IMR-90 (cell line): Measurements from ENCODE around the gene RNF166. TPM values are rescaled to one million over a fixed set of nuclear protein-coding genes. Genes with fewer than 3 reads are reported as not detected.

Experiments
- ATAC-seq: fragments of 200-7000 bp; cut with Tn5 transposase; 2 replicates; pipeline ENCODE4 v1.9.1; 2020; ENCODE audit warnings: low read depth, mild to moderate bottlenecking, moderate library complexity
- BruUV-seq: library from RNA; stranded (reverse); fragments of 400-500 nt; replicated peaks from 2 replicates; lab custom pipeline; 2021; lab: Mats Ljungman, UMichigan
- CTCF ChIA-PET: fragments of 300-600 bp; formaldehyde crosslinking; extraction: SDS; loops from one replicate; lab custom pipeline; 2021; ENCODE audit warnings: antibody characterized with exemption; lab: Yijun Ruan, JAX
- POLR2A ChIA-PET: fragments of 300-600 bp; sonication (Branson Sonifier 250); formaldehyde crosslinking; loops from one replicate; lab custom pipeline; 2022; ENCODE audit warnings: antibody characterized with exemption; ENCODE audit not compliant: unreplicated experiment; lab: Charles Lee
- DNase-seq: peaks from one replicate; pipeline ENCODE4 v3.0.0; 2013
- H2AFZ ChIP-seq: replicated peaks from 2 replicates; pipeline ENCODE3; 2013; ENCODE audit warnings: low read length, mild to moderate bottlenecking; ENCODE audit not compliant: poor library complexity
- H2AK5ac ChIP-seq: 2 replicates; pipeline ENCODE4 v1.6.1; 2013; ENCODE audit warnings: low read depth, low read length, inconsistent platforms
- H2AK9ac ChIP-seq: replicated peaks from 2 replicates; pipeline ENCODE3; 2013; ENCODE audit warnings: mild to moderate bottlenecking, low read depth, low read length, moderate library complexity; ENCODE audit not compliant: poor library complexity
- H2BK120ac ChIP-seq: 2 replicates; pipeline ENCODE4 v1.6.1; 2013; ENCODE audit warnings: low read depth, low read length, inconsistent platforms
- H2BK15ac ChIP-seq: 3 replicates; pipeline ENCODE4 v1.6.1; 2013; ENCODE audit warnings: low read depth, low read length, inconsistent platforms
- H2BK20ac ChIP-seq: 2 replicates; pipeline ENCODE4 v1.6.1; 2013; ENCODE audit warnings: low read depth, mild to moderate bottlenecking, inconsistent platforms, low read length, moderate library complexity
- H2BK5ac ChIP-seq: 2 replicates; pipeline ENCODE4 v1.6.1; 2013; ENCODE audit warnings: mild to moderate bottlenecking, low read depth, low read length, inconsistent platforms; ENCODE audit not compliant: poor library complexity, severe bottlenecking
- H3K14ac ChIP-seq: replicated peaks from 2 replicates; pipeline ENCODE4 v1.6.1; 2013; ENCODE audit warnings: low read depth, low read length, inconsistent platforms
- H3K18ac ChIP-seq: 2 replicates; pipeline ENCODE4 v1.6.1; 2013; ENCODE audit warnings: low read depth, low read length, control low read depth
- H3K23ac ChIP-seq: 2 replicates; pipeline ENCODE4 v1.6.1; 2013; ENCODE audit warnings: low read depth, low read length, inconsistent platforms
- H3K27ac ChIP-seq: 2 replicates; pipeline ENCODE4 v1.5.1; 2013; ENCODE audit warnings: mild to moderate bottlenecking, control low read depth, low read length; ENCODE audit not compliant: insufficient read depth
- H3K27me3 ChIP-seq: 2 replicates; pipeline ENCODE4 v1.6.1; 2013; ENCODE audit warnings: low read length; ENCODE audit not compliant: control insufficient read depth, insufficient read depth
- H3K36me3 ChIP-seq: 2 replicates; pipeline ENCODE4 v1.6.1; 2013; ENCODE audit warnings: low read length, mixed read lengths; ENCODE audit not compliant: control insufficient read depth, insufficient read depth
- H3K4ac ChIP-seq: 2 replicates; pipeline ENCODE4 v1.6.1; 2013; ENCODE audit warnings: low read depth, low read length, inconsistent platforms
- H3K4me1 ChIP-seq: 2 replicates; pipeline ENCODE4 v1.6.1; 2013; ENCODE audit warnings: low read length, mixed read lengths; ENCODE audit not compliant: control insufficient read depth, insufficient read depth
- H3K4me2 ChIP-seq: 2 replicates; pipeline ENCODE4 v1.6.1; 2013; ENCODE audit warnings: low read depth, mild to moderate bottlenecking, control low read depth, low read length, moderate library complexity
- H3K4me3 ChIP-seq: 2 replicates; pipeline ENCODE4 v1.5.1; 2013; ENCODE audit warnings: low read depth, mild to moderate bottlenecking, control low read depth, low read length, moderate library complexity; ENCODE audit not compliant: insufficient read depth
- H3K56ac ChIP-seq: 2 replicates; pipeline ENCODE4 v1.6.1; 2013; ENCODE audit warnings: low read length, inconsistent platforms; ENCODE audit not compliant: insufficient read depth; ENCODE audit errors: extremely low read depth
- H3K79me1 ChIP-seq, 2 experiments: 2 replicates each; pipeline ENCODE4 v1.6.1; 2013; ENCODE audit warnings: low read length in 2 of 2, inconsistent platforms in 1 of 2, low read depth in 1 of 2
- H3K9ac ChIP-seq: 2 replicates; pipeline ENCODE4 v1.6.1; 2013; ENCODE audit warnings: low read depth, low read length, control low read depth
- H3K9me1 ChIP-seq: 2 replicates; pipeline ENCODE4 v1.6.1; 2013; ENCODE audit warnings: low read length, inconsistent platforms; ENCODE audit not compliant: insufficient read depth
- H3K9me3 ChIP-seq: 2 replicates; pipeline ENCODE4 v1.6.1; 2013; ENCODE audit warnings: low read length; ENCODE audit not compliant: control insufficient read depth, insufficient read depth
- H4K20me1 ChIP-seq: 2 replicates; pipeline ENCODE4 v1.6.1; 2013; ENCODE audit warnings: low read length, inconsistent platforms; ENCODE audit not compliant: insufficient read depth
- H4K5ac ChIP-seq: 2 replicates; pipeline ENCODE4 v1.6.1; 2013; ENCODE audit warnings: mild to moderate bottlenecking, low read depth, low read length, control low read depth
- H4K8ac ChIP-seq, 2 experiments: 2 replicates each; pipeline ENCODE4 v1.6.1; 2013; ENCODE audit warnings: low read depth in 2 of 2, low read length in 2 of 2, control low read depth in 1 of 2, inconsistent platforms in 1 of 2
- H4K91ac ChIP-seq: 2 replicates; pipeline ENCODE4 v1.6.1; 2013; ENCODE audit warnings: low read depth, low read length, inconsistent platforms; ENCODE audit not compliant: insufficient read depth
- BHLHE40 ChIP-seq: fragments of 150-350 bp; IDR thresholded peaks from 2 replicates; pipeline ENCODE4 v1.6.1; 2016; ENCODE audit warnings: mild to moderate bottlenecking, low read depth, low read length
- CEBPB ChIP-seq: IDR thresholded peaks from 2 replicates; pipeline ENCODE4 v1.6.1; 2012; ENCODE audit warnings: low read depth, low read length, improper control_type of control experiment
- CTCF ChIP-seq: conservative IDR thresholded peaks from 2 replicates; pipeline ENCODE4 v1.5.1; 2012; ENCODE audit warnings: mild to moderate bottlenecking, low read depth, low read length, improper control_type of control experiment
- ELK1 ChIP-seq: fragments of 150-350 bp; IDR thresholded peaks from 2 replicates; pipeline ENCODE4 v1.6.1; 2016; ENCODE audit warnings: low read depth, mild to moderate bottlenecking, low read length, moderate library complexity, borderline replicate concordance
- MAZ ChIP-seq: IDR thresholded peaks from 2 replicates; pipeline ENCODE4 v1.6.1; 2012; ENCODE audit warnings: low read depth, mild to moderate bottlenecking, low read length, improper control_type of control experiment, moderate library complexity, borderline replicate concordance
- MXI1 ChIP-seq: IDR thresholded peaks from 2 replicates; pipeline ENCODE4 v1.6.1; 2012; ENCODE audit warnings: low read depth, mild to moderate bottlenecking, low read length, moderate library complexity, borderline replicate concordance
- NFE2L2 ChIP-seq: fragments of 150-350 bp; IDR thresholded peaks from 2 replicates; pipeline ENCODE4 v1.6.1; 2016; ENCODE audit warnings: low read depth, mild to moderate bottlenecking, low read length
- RAD21 ChIP-seq: IDR thresholded peaks from 2 replicates; pipeline ENCODE4 v1.6.1; 2012; ENCODE audit warnings: low read length, improper control_type of control experiment
- RFX5 ChIP-seq: IDR thresholded peaks from 2 replicates; pipeline ENCODE4 v1.8.0; 2012; ENCODE audit warnings: low read depth, mild to moderate bottlenecking, low read length, moderate library complexity
- SMC3 ChIP-seq: fragments of 150-350 bp; IDR thresholded peaks from 2 replicates; pipeline ENCODE4 v1.6.1; 2016; ENCODE audit warnings: low read depth, mild to moderate bottlenecking, antibody characterized with exemption, low read length, moderate library complexity
- USF2 ChIP-seq: fragments of 150-350 bp; IDR thresholded peaks from 2 replicates; pipeline ENCODE4 v1.6.1; 2017; ENCODE audit warnings: mild to moderate bottlenecking, antibody characterized with exemption, low read length, low read depth
- WGBS, 2 experiments: methylation state at CpG; one replicate each; pipeline versions ENCODE4 v1.1.5 to v1.1.7; 2013; ENCODE audit warnings: missing lambda C conversion rate in 2 of 2; ENCODE audit not compliant: insufficient read length in 1 of 2; ENCODE audit errors: extremely low coverage in 2 of 2; 5-methylcytosine and 5-hydroxymethylcytosine counted together
- dilution Hi-C: fragments of 300-500 bp; cut with HindIII; formaldehyde crosslinking; loops from one replicate; pipeline ENCODE4 v1.14.3; 2018; ENCODE audit warnings: low sequenced_read_pairs; ENCODE audit not compliant: unreplicated experiment
- in situ Hi-C: fragments of 300-500 bp; cut with MboI; formaldehyde crosslinking; loops from 3 replicates; pipeline ENCODE4 v1.14.3; 2019; ENCODE audit warnings: low sequenced_read_pairs, inconsistent platforms, mixed read lengths
- intact Hi-C: fragments of 100-400 bp; cut with micrococcal nuclease; formaldehyde crosslinking; loops from 2 replicates; pipeline ENCODE4 v1.10.0; 2022
- polyA plus RNA-seq, 3 experiments: library from polyadenylated mRNA; depleted of rRNA; stranded (reverse); fragments of >200 nt; gene quantifications; 2 replicates each; pipeline ENCODE4 v1.2.3, GENCODE V29; 2012; ENCODE audit warnings: low replicate concordance in 1 of 3
- total RNA-seq: library from RNA; depleted of rRNA; stranded (reverse); fragments of >200 nt; gene quantifications from 2 replicates; pipeline ENCODE4 v1.2.3, GENCODE V29; 2012

The RNF166 gene
- total and polyA plus RNA-seq, 2 of the 4 experiments (the other 2 are of a cell fraction), result 8.1 to 17.4 TPM

- Histone ChIP-seq H3K9me3 (no peaks in the 10 kb centered on the region), H3K27me3 (no peaks in the 10 kb centered on the region), H3K27ac (no peak overlapping the region), H4K91ac (no peak overlapping the region), H3K4me1 (no peaks in the 10 kb centered on the region), H3K9me1 (no peaks in the 10 kb centered on the region; the same call in 1 of the 2 replicates), H3K4me2 (no peak overlapping the region), H3K23ac (no peak overlapping the region), H3K56ac (no peak overlapping the region), H2AK9ac (no peak overlapping the region), H3K36me3 (peaks cover 66% of the 10 kb centered on the region), H2BK120ac (no peak overlapping the region), H4K20me1 (peaks cover 46% of the 10 kb centered on the region), H3K9ac (no peak overlapping the region), H2BK15ac (no peak overlapping the region), H3K79me1 (peaks cover 0 to 48% of the 10 kb centered on the region in 2 experiments; a peak in 3 of 4 replicates), H3K14ac (no peak overlapping the region), H3K4me3 (no peak overlapping the region), H3K18ac (no peak overlapping the region), H2BK5ac (no peak overlapping the region), H4K8ac (no peak overlapping the region), H2AFZ (no peak overlapping the region), H2BK20ac (no peak overlapping the region), H2AK5ac (no peak overlapping the region), H4K5ac (no peak overlapping the region), H3K4ac (no peak overlapping the region)
- in situ Hi-C loops (no loop called here), dilution Hi-C loops (no loop called here), intact Hi-C loops (no loop called here)
- ChIA-PET POLR2A (no interaction called here), CTCF (no interaction called here)
- no peak for ATAC-seq
- DNase-seq, result no peak
- WGBS, 2 experiments, result 92% methylated on average over 6 of the region's 30 CpGs; no CpG with 5 or more reads in 1 of the 2 experiments
- no peak for TF ChIP-seq NFE2L2
- TF ChIP-seq CTCF, result no peak
- no peak for TF ChIP-seq USF2
- TF ChIP-seq CEBPB, result no peak
- no peak for TF ChIP-seq SMC3
- TF ChIP-seq RAD21, result no peak
- TF ChIP-seq ELK1, result no peak
- TF ChIP-seq MAZ, result no peak
- TF ChIP-seq MXI1, result no peak
- no peak for TF ChIP-seq RFX5
- no peak for TF ChIP-seq BHLHE40
- no TSS peak for BruUV-seq
Measured at GRCh38 chr16:88732172-88732960, 26.2 kb upstream of the RNF166 start.
